Spleen (tissue), 7 donors: ENCODE measurements around the gene PARD6A.

Experiments used
- POLR2A ChIP-seq, 3 donors: fragments of 450-650 bp; IDR thresholded peaks; one replicate each; pipeline ENCODE4 v1.5.1; 2017; ENCODE audit warnings: antibody characterized with exemption in 3 of 3, mild to moderate bottlenecking in 1 of 3
- TF ChIP-seq, protein P1 (sequence below), 11 experiments: fragments of 200-600 bp in 7 of 11; fragments of 450-650 bp in 4 of 11; sonication (generic) in 4 of 11; IDR thresholded peaks in 8 of 11; conservative IDR thresholded peaks in 3 of 11; 1 replicate in 7 of 11; 2 replicates in 4 of 11; pipeline versions ENCODE4 v1.4.0 to v1.8.0; 2016 to 2021; ENCODE audit warnings: antibody characterized with exemption in 11 of 11, inconsistent platforms in 4 of 11, mild to moderate bottlenecking in 1 of 11
- donor health status: DM: no; HTN: no; CAD: no; lungs with moderate emphysema.
- donor health status: DM: no; HTN: no; CAD: no.
- donor health status: DM: no; HTN: no; CAD: no.

DNA sequence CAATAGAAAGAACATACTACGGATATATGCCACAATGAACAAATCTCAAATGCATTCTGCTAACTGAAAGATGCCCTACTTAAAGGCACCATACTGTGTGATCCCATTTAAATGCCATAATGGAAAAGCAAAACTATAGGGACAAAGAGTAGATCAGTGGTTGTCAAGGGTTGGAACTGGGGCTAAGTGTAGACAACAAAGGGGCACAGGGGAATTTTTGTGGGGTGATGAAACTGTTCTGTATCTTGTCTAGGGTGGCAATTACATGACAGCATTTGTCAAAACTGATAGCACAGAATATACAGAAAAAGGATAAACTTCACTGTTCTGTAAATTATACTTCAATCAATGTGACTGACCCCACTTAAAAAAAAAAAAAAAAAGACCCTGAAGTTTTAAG lies 40.7 kb downstream of the PARD6A start:
- no peak for TF ChIP-seq POLR2A (IDR thresholded peaks at IDR 0.05)
- TF ChIP-seq, protein P1, sequence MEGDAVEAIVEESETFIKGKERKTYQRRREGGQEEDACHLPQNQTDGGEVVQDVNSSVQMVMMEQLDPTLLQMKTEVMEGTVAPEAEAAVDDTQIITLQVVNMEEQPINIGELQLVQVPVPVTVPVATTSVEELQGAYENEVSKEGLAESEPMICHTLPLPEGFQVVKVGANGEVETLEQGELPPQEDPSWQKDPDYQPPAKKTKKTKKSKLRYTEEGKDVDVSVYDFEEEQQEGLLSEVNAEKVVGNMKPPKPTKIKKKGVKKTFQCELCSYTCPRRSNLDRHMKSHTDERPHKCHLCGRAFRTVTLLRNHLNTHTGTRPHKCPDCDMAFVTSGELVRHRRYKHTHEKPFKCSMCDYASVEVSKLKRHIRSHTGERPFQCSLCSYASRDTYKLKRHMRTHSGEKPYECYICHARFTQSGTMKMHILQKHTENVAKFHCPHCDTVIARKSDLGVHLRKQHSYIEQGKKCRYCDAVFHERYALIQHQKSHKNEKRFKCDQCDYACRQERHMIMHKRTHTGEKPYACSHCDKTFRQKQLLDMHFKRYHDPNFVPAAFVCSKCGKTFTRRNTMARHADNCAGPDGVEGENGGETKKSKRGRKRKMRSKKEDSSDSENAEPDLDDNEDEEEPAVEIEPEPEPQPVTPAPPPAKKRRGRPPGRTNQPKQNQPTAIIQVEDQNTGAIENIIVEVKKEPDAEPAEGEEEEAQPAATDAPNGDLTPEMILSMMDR (IDR thresholded peaks at IDR 0.05 in 8 of 11, conservative IDR thresholded peaks at IDR 0.05 in 3 of 11): no peak
